Measurements from ENCODE around the gene ATF1.
"Not testable (repeated sequence)": the region's sequence is repeated elsewhere in the genome, so short reads cannot be mapped to it uniquely, and the experiment has no call there.

ATF1 gene

DNA sequence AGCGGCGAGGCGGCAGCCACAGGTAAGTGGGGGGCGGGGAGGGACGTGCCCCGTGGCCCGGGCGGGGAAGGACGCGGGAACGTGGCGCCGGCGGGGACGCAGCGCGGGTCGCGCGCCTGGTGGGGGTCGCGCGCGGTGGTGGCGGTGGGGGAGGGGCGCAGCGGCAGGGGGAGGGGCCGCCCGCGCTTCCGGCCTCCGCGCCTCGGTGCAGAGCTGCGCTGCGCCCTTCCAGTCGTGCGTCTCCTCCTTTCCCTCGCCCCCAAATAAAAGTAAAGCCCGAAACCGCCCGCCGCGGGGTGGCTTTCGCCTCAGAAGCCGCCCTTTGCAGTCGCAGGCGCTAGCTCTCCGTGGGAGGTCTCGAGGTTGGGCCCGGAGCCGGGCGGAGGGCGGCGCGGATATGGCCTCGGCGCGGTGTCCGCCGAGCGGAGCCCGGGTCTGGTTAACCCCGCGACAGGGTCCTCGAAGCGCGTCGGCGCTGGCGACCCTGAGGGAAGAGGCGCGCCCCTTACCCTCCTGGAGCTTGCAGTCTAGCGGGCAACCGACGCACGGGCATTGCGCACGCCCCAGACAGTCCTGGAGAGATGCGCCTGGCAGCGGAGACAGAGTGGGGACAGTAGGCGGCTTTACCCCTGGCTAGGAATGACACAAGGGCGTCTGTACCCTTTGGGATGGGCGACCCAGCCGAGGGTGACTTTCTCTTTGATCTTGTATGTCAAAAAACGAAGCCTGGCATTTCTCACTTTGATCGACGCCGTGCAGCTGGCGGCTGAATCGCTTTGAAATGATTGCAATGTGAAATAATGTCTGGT is 589 bp downstream of the ATF1 start:
- TF ChIP-seq, protein P1, sequence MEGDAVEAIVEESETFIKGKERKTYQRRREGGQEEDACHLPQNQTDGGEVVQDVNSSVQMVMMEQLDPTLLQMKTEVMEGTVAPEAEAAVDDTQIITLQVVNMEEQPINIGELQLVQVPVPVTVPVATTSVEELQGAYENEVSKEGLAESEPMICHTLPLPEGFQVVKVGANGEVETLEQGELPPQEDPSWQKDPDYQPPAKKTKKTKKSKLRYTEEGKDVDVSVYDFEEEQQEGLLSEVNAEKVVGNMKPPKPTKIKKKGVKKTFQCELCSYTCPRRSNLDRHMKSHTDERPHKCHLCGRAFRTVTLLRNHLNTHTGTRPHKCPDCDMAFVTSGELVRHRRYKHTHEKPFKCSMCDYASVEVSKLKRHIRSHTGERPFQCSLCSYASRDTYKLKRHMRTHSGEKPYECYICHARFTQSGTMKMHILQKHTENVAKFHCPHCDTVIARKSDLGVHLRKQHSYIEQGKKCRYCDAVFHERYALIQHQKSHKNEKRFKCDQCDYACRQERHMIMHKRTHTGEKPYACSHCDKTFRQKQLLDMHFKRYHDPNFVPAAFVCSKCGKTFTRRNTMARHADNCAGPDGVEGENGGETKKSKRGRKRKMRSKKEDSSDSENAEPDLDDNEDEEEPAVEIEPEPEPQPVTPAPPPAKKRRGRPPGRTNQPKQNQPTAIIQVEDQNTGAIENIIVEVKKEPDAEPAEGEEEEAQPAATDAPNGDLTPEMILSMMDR (IDR thresholded peaks at IDR 0.05; ENCODE audit: unreplicated experiment in 3 of 3): no peak
- Mint-ChIP-seq H3K4me3 (peak overlapping the region; percentile 82 to 99 (median 88)), H3K9me3 (peaks cover 3% of the 10 kb centered on the region), H3K27me3 (ENCODE audit: low read depth) (no peaks in the 10 kb centered on the region), H3K27ac (peak overlapping the region; percentile 99 to 100 (median 99)), H3K36me3 (ENCODE audit: low read depth) (peaks cover 14% of the 10 kb centered on the region), H3K4me1 (peaks cover 30% of the 10 kb centered on the region)

DNA sequence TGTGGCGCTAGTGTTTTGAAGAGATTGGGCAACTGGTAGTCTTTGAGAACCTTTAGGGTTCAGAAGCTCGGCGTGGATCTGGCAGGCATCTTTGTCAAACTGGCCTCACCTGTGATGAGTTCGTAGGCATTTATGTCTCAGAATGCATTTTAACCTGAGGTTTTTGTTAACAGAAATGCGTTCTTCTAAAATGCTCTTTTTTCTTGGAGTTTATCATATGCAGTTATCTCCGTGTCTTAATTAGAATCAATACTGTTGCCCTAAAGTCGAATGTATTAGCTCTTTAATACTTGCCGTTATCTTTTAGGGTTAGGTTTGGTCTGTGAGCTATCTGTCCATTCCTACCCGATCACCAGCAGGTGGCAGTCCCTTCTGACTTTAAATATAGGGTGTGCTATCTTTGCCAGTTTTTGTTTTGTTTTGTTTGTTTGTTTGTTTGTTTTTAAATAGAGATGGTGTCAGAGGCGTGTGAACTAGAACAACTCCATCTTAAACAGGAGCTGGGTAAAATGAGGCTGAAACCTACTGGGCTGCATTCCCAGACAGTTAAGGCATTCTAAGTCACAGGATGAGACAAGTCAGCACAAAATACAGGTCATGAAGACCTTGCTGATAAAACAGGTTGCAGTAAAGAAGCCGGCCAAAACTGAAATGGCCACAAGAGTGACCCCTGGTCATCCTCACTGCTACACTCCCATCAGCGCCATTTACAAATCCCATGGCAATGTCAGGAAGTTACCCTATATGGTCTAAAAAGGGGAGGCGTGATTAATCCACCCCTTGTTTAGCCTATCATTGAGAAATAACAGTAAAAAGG is 1.4 kb downstream of the ATF1 start:
- Mint-ChIP-seq H3K9me3 (peaks cover 3% of the 10 kb centered on the region), H3K27me3 (ENCODE audit: low read depth) (no peaks in the 10 kb centered on the region), H3K4me3 (peak overlapping the region; percentile 82 to 93 (median 88)), H3K4me1 (peaks cover 30% of the 10 kb centered on the region), H3K27ac (peak overlapping the region; percentile 91 to 99 (median 98)), H3K36me3 (ENCODE audit: low read depth) (peaks cover 15% of the 10 kb centered on the region)
- TF ChIP-seq, protein P1 (IDR thresholded peaks at IDR 0.05; ENCODE audit: unreplicated experiment in 3 of 3): peak; percentile 59 to 73 (median 69)

DNA sequence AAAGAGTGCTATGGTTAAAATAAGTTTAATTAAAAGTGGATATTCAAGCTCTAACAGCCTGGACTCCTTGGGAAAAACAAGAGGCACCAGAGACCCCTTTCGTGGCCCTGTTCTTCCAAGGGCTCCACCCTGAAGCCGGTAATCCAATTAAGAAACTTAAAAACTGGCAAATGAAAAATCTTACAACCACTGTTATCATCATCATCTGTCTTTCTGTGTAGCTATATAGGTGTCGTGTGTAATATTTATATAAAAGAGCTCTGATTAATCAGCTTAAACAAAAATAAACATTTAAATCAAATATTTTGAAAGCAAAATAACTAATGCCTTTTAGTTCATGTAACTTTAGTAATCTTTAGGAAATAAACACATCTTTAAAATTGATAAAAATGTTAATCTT is 4.5 kb downstream of the ATF1 start:
- peaks cover 41% of the 10 kb centered on the region for H3K36me3 Mint-ChIP-seq (ENCODE audit: low read depth)
- no peak overlapping the region for H3K4me3 Mint-ChIP-seq
- peaks cover 20% of the 10 kb centered on the region for H3K4me1 Mint-ChIP-seq
- no peak overlapping the region for H3K27ac Mint-ChIP-seq
- TF ChIP-seq, protein P1 (IDR thresholded peaks at IDR 0.05; ENCODE audit: unreplicated experiment in 3 of 3): no peak
- no peaks in the 10 kb centered on the region for H3K27me3 Mint-ChIP-seq (ENCODE audit: low read depth)
- H3K9me3 Mint-ChIP-seq: peaks cover 6% of the 10 kb centered on the region

DNA sequence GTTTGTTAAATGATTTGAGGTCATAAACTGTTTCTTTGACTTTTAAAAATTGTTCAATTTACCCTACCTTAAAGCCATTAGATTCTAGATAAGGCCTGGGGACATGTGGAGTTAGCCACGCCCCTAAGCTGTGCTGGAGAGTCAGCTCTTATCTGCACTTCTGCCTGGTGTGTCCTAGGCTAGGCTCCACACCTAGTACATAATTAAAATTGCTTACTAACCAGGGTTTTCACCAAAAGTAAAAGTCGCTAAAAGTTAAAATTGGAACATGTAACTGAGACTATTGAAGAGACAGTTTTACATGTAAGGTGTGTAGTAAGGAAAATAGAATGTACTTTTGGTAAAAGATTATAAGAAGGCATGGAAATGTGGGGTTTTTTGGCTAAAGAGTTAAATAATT is 4.9 kb downstream of the ATF1 start:
- not testable (repeated sequence) for H3K9me3 Mint-ChIP-seq; H3K27me3 Mint-ChIP-seq (ENCODE audit: low read depth); H3K4me3 Mint-ChIP-seq; H3K27ac Mint-ChIP-seq
- Mint-ChIP-seq H3K36me3 (ENCODE audit: low read depth) (peaks cover 46% of the 10 kb centered on the region), H3K4me1 (peaks cover 17% of the 10 kb centered on the region)

DNA sequence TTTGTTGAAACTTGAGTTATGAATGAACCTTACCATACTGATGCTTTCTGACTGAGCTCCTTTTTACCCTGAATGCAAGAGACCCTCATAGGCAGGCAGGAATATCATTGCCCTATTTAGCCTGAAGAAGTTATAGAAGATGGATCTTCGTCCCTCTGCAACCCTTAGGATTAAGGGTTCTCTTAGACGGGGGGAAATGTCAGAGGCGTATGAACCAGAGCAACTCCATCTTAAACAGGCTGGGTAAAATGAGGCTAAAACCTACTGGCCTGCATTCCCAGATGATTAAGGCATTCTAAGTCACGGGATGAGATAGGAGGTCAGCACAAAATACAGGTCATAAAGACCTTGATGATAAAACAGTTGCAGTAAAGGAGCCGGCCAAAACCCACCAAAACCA is 7.5 kb downstream of the ATF1 start:
- Mint-ChIP-seq H3K4me3 (no peak overlapping the region), H3K27ac (no peak overlapping the region)

DNA sequence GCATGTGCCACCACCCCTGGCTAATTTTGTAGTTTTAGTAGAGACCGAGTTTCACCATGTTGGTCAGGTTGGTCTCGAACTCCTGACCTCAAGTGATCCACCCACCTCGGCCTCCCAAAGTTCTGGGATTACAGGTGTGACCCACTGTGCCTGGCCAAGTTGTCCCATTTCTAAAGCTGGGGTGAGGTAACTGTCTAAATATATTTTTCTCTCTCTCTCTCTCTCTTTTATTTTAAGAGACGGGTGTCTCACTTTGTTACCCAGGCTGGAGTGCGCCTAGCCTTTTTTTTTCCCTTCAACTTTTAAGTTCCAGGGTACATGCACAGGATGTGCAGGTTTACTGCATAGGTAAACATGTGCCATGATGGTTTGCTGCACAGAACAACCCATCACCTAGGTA is 8.6 kb downstream of the ATF1 start:
- peaks cover 55% of the 10 kb centered on the region for H3K36me3 Mint-ChIP-seq (ENCODE audit: low read depth)
- H3K27me3 Mint-ChIP-seq (ENCODE audit: low read depth): no peaks in the 10 kb centered on the region
- H3K4me3 Mint-ChIP-seq: no peak overlapping the region
- TF ChIP-seq, protein P1 (IDR thresholded peaks at IDR 0.05; ENCODE audit: unreplicated experiment in 3 of 3): no peak
- H3K27ac Mint-ChIP-seq: no peak overlapping the region
- no peaks in the 10 kb centered on the region for H3K4me1 Mint-ChIP-seq
- H3K9me3 Mint-ChIP-seq: peaks cover 6% of the 10 kb centered on the region

More for the DNA sequence above, 7.5 kb downstream of the ATF1 start:
- H3K27me3 Mint-ChIP-seq (ENCODE audit: low read depth): no peaks in the 10 kb centered on the region
- H3K36me3 Mint-ChIP-seq (ENCODE audit: low read depth): peaks cover 55% of the 10 kb centered on the region
- peaks cover 6% of the 10 kb centered on the region for H3K9me3 Mint-ChIP-seq
- TF ChIP-seq, protein P1 (IDR thresholded peaks at IDR 0.05; ENCODE audit: unreplicated experiment in 3 of 3): no peak
- H3K4me1 Mint-ChIP-seq: peaks cover 5% of the 10 kb centered on the region

Measured in nephron (organoid).